HCT116 (cell line): ENCODE results near the gene YARS2. TPM values are rescaled to one million over a fixed set of nuclear protein-coding genes. Genes with fewer than 3 reads are reported as not detected.

ENCODE experiments used
- ATAC-seq: fragments of 200-7000 bp; cut with Tn5 transposase; 2 replicates; pipeline ENCODE4 v1.9.1; 2020; ENCODE audit warnings: mild to moderate bottlenecking, moderate library complexity
- BruUV-seq: library from RNA; stranded (reverse); fragments of 400-500 nt; replicated peaks from 2 replicates; lab custom pipeline; 2021; lab: Mats Ljungman, UMichigan
- CTCF ChIA-PET: fragments of 300-600 bp; sonication (Branson Sonifier 250); formaldehyde crosslinking; loops from one replicate; lab custom pipeline; 2021; ENCODE audit warnings: antibody characterized with exemption; lab: Charles Lee
- POLR2A ChIA-PET: fragments of 300-600, 350-600 bp; sonication (Branson Sonifier 250); formaldehyde crosslinking; loops from one replicate; lab custom pipeline; 2021; ENCODE audit warnings: antibody characterized with exemption; lab: Charles Lee
- RAD21 ChIA-PET, 2 experiments: fragments of 300-600 bp; sonication (Branson Sonifier 250); formaldehyde crosslinking; loops; one replicate each; lab custom pipeline; 2023; ENCODE audit warnings: low total read pairs in 2 of 2; ENCODE audit not compliant: uncharacterized antibody in 2 of 2, unreplicated experiment in 2 of 2, low non-redundant PET in 1 of 2; lab: Charles Lee
- DNase-seq: peaks from one replicate; pipeline ENCODE4 v3.0.0-alpha.2; 2010; ENCODE audit warnings: low read depth, low spot score
- H2AFZ ChIP-seq: fragments of 200-600 bp; shearing (Covaris generic), sonication (generic); 2 replicates; pipeline ENCODE4 v1.6.1; 2017; ENCODE audit warnings: low read depth, mixed run types, mixed read lengths, antibody characterized with exemption, low read length; ENCODE audit not compliant: poor library complexity, severe bottlenecking
- H3K27ac ChIP-seq: 2 replicates; pipeline ENCODE4 v1.5.1; 2012; ENCODE audit warnings: low read depth, low read length
- H3K27me3 ChIP-seq: fragments of 200-600 bp; sonication (generic); 2 replicates; pipeline ENCODE4 v1.6.1; 2016; ENCODE audit warnings: mixed run types, low read length, mixed read lengths; ENCODE audit not compliant: insufficient read depth
- H3K36me3 ChIP-seq, 2 experiments: fragments of 200-500 bp in 1 of 2; fragments of 200-600 bp in 1 of 2; sonication (Bioruptor generic) in 1 of 2; sonication (generic) in 1 of 2; 2 replicates each; pipeline versions ENCODE4 v1.5.1 to v1.6.1; 2014 to 2016; ENCODE audit warnings: low read length in 2 of 2, inconsistent platforms in 1 of 2, mixed read lengths in 1 of 2, mixed run types in 1 of 2; ENCODE audit not compliant: insufficient read depth in 2 of 2, control insufficient read depth in 1 of 2
- H3K4me1 ChIP-seq, 2 experiments: fragments of 200-600 bp in 1 of 2; sonication (generic) in 1 of 2; 2 replicates each; pipeline versions ENCODE4 v1.5.1 to v1.6.1; 2012 to 2017; ENCODE audit warnings: low read length in 2 of 2, inconsistent platforms in 1 of 2, mild to moderate bottlenecking in 1 of 2, mixed read lengths in 1 of 2, mixed run types in 1 of 2, moderate library complexity in 1 of 2; ENCODE audit not compliant: insufficient read depth in 2 of 2, control insufficient read depth in 1 of 2
- H3K4me2 ChIP-seq: fragments of 200-600 bp; sonication (generic); 2 replicates; pipeline ENCODE4 v1.6.1; 2017; ENCODE audit warnings: mixed run types, low read length, mixed read lengths
- H3K4me3 ChIP-seq, 2 experiments: fragments of 200-600 bp in 1 of 2; sonication (generic) in 1 of 2; replicated peaks in 1 of 2; 2 replicates each; pipeline ENCODE4 v1.5.1; 2011 to 2016; ENCODE audit warnings: low read length in 2 of 2, control low read depth in 1 of 2, low read depth in 1 of 2, mild to moderate bottlenecking in 1 of 2, mixed read lengths in 1 of 2, mixed run types in 1 of 2
- H3K79me2 ChIP-seq: fragments of 200-600 bp; sonication (generic); 2 replicates; pipeline ENCODE4 v1.6.1; 2017; ENCODE audit warnings: mild to moderate bottlenecking, mixed run types, low read length, moderate library complexity, mixed read lengths; ENCODE audit not compliant: insufficient read depth
- H3K9ac ChIP-seq: fragments of 200-600 bp; sonication (generic); 2 replicates; pipeline ENCODE4 v1.6.1; 2016; ENCODE audit warnings: low read length, mixed read lengths
- H3K9me2 ChIP-seq: fragments of 200-600 bp; sonication (generic), shearing (Covaris generic); 2 replicates; pipeline ENCODE4 v1.6.1; 2017; ENCODE audit warnings: mixed run types, mild to moderate bottlenecking, moderate library complexity; ENCODE audit not compliant: insufficient read depth
- H3K9me3 ChIP-seq, 2 experiments: fragments of 200-500 bp in 1 of 2; fragments of 200-600 bp in 1 of 2; sonication (Bioruptor generic) in 1 of 2; sonication (generic) in 1 of 2; 2 replicates each; pipeline ENCODE4 v1.6.1; 2014 to 2017; ENCODE audit warnings: low read length in 2 of 2, mixed read lengths in 2 of 2, inconsistent platforms in 1 of 2, low read depth in 1 of 2, mild to moderate bottlenecking in 1 of 2, mixed run types in 1 of 2, moderate library complexity in 1 of 2; ENCODE audit not compliant: control insufficient read depth in 1 of 2, insufficient read depth in 1 of 2
- H4K20me1 ChIP-seq: fragments of 200-600 bp; sonication (generic), shearing (Covaris generic); 2 replicates; pipeline ENCODE4 v1.6.1; 2017; ENCODE audit warnings: mixed run types, mild to moderate bottlenecking, moderate library complexity; ENCODE audit not compliant: insufficient read depth
- ATF3 ChIP-seq: IDR thresholded peaks from 2 replicates; pipeline ENCODE4 v1.6.1; 2012
- CBX3 ChIP-seq: IDR thresholded peaks from 2 replicates; pipeline ENCODE4 v1.6.1; 2012; ENCODE audit warnings: low read depth
- CEBPB ChIP-seq: IDR thresholded peaks from 2 replicates; pipeline ENCODE4 v1.6.1; 2012; ENCODE audit warnings: low read depth
- CTCF ChIP-seq, 3 experiments: fragments of 200-600 bp in 1 of 3; sonication (generic) in 1 of 3; IDR thresholded peaks in 2 of 3; conservative IDR thresholded peaks in 1 of 3; 2 replicates each; pipeline ENCODE4 v1.5.1; 2012 to 2017; ENCODE audit warnings: low read depth in 2 of 3, low read length in 2 of 3, antibody characterized with exemption in 1 of 3, borderline replicate concordance in 1 of 3, control low read depth in 1 of 3, mild to moderate bottlenecking in 1 of 3, mixed read lengths in 1 of 3, mixed run types in 1 of 3, moderate library complexity in 1 of 3; ENCODE audit not compliant: insufficient read depth in 1 of 3
- EGR1 ChIP-seq: IDR thresholded peaks from 2 replicates; pipeline ENCODE4 v1.6.1; 2012; ENCODE audit warnings: low read depth
- ELF1 ChIP-seq: IDR thresholded peaks from 2 replicates; pipeline ENCODE4 v1.6.1; 2012; ENCODE audit warnings: low read depth, borderline replicate concordance
- EZH2 ChIP-seq: fragments of 200-600 bp; sonication (generic); IDR thresholded peaks from 2 replicates; pipeline ENCODE4 v1.6.1; 2017; ENCODE audit warnings: antibody characterized with exemption, mixed run types
- FOSL1 ChIP-seq: IDR thresholded peaks from 2 replicates; pipeline ENCODE4 v1.6.1; 2012; ENCODE audit warnings: low read depth
- MAX ChIP-seq: IDR thresholded peaks from 2 replicates; pipeline ENCODE4 v1.6.1; 2012
- POLR2A ChIP-seq: IDR thresholded peaks from 2 replicates; pipeline ENCODE4 v1.7.0; 2011; ENCODE audit warnings: borderline replicate concordance; ENCODE audit not compliant: insufficient read depth, insufficient read length; ENCODE audit errors: extremely low read depth
- POLR2AphosphoS5 ChIP-seq: IDR thresholded peaks from 2 replicates; pipeline ENCODE4 v1.6.1; 2011; ENCODE audit warnings: mild to moderate bottlenecking, low read depth, low read length, moderate library complexity
- RAD21 ChIP-seq: IDR thresholded peaks from 2 replicates; pipeline ENCODE4 v1.6.1; 2012; ENCODE audit warnings: low read depth, mild to moderate bottlenecking
- REST ChIP-seq: IDR thresholded peaks from 2 replicates; pipeline ENCODE4 v1.6.1; 2012; ENCODE audit warnings: low read depth
- SIN3A ChIP-seq: IDR thresholded peaks from 2 replicates; pipeline ENCODE4 v1.6.1; 2012; ENCODE audit warnings: low read depth
- TCF7L2 ChIP-seq: IDR thresholded peaks from 2 replicates; pipeline ENCODE4 v1.7.0; 2011; ENCODE audit warnings: borderline replicate concordance, inconsistent platforms; ENCODE audit not compliant: insufficient read depth, insufficient read length; ENCODE audit errors: extremely low read depth
- YY1 ChIP-seq: IDR thresholded peaks from 2 replicates; pipeline ENCODE4 v1.6.1; 2011; ENCODE audit warnings: low read length, low read depth, moderate library complexity, mild to moderate bottlenecking; ENCODE audit not compliant: insufficient replicate concordance; ENCODE audit errors: extremely low read depth
- ZBTB33 ChIP-seq: IDR thresholded peaks from 2 replicates; pipeline ENCODE4 v1.6.1; 2011; ENCODE audit warnings: mild to moderate bottlenecking, low read length, moderate library complexity; ENCODE audit not compliant: insufficient replicate concordance; ENCODE audit errors: extremely low read depth
- ZNF274 ChIP-seq: fragments of 200-500 bp; sonication (Bioruptor generic); IDR thresholded peaks from 2 replicates; pipeline ENCODE4 v1.6.1; 2014; ENCODE audit warnings: mild to moderate bottlenecking, low read depth, low read length, inconsistent platforms
- intact Hi-C: fragments of 100-400 bp; cut with micrococcal nuclease; formaldehyde crosslinking; loops from 2 replicates; pipeline ENCODE4 v1.10.0; 2022
- total RNA-seq: library from RNA; stranded (reverse); gene quantifications from one replicate; pipeline ENCODE4 v1.2.1, GENCODE V29; 2021; ENCODE audit not compliant: unreplicated experiment

Gene YARS2
- total RNA-seq, 1 experiment from 2014 or later = 26.7 TPM

- TF ChIP-seq ZNF274 (no peak), CBX3 (no peak), CEBPB (no peak), EZH2 (no peak), ZBTB33 (no peak), ATF3 (no peak), RAD21 (no peak), FOSL1 (no peak), MAX (no peak), CTCF (IDR thresholded peaks at IDR 0.05 in 2 of 3, conservative IDR thresholded peaks at IDR 0.05 in 1 of 3; ENCODE audit: borderline replicate concordance in 1 of 3, insufficient read depth in 1 of 3, low read depth in 2 of 3, low read length in 2 of 3) (no peak), POLR2A (no peak), REST (no peak), EGR1 (no peak), POLR2AphosphoS5 (no peak), TCF7L2 (no peak), ELF1 (no peak), YY1 (no peak), SIN3A (no peak)
- intact Hi-C loops = no loop called here
- Histone ChIP-seq H3K9ac (no peak overlapping the region), H2AFZ (no peak overlapping the region), H3K27ac (no peak overlapping the region), H3K36me3 (peaks cover 5 to 20% of the 10 kb centered on the region in 2 experiments; a peak in 3 of 4 replicates), H3K9me2 (no peaks in the 10 kb centered on the region), H3K4me1 (no peaks in the 10 kb centered on the region), H3K4me3 (no peak overlapping the region), H4K20me1 (peaks cover 3% of the 10 kb centered on the region; the same call in 1 of the 2 replicates), H3K79me2 (peaks cover 8% of the 10 kb centered on the region; the same call in 1 of the 2 replicates), H3K9me3 (no peaks in the 10 kb centered on the region), H3K4me2 (no peak overlapping the region), H3K27me3 (no peaks in the 10 kb centered on the region)
- ChIA-PET CTCF (no interaction called here), POLR2A (no interaction called here), RAD21 (no interaction called here)
- ATAC-seq (no peak), DNase-seq (no peak)
- BruUV-seq = no TSS peak
Measured at GRCh38 chr12:32708926-32709325, 46.8 kb downstream of the YARS2 start.
